Neural progenitor cell (in vitro differentiated cells): ENCODE measurements around the gene RRN3.
"Not testable (repeated sequence)": the region's sequence is repeated elsewhere in the genome, so short reads cannot be mapped to it uniquely, and the experiment has no call there.

Source experiments
- CTCF ChIP-seq: fragments of 200-600 bp; sonication (generic); IDR thresholded peaks from 2 replicates; pipeline ENCODE4 v1.5.1; 2017; ENCODE audit warnings: antibody characterized with exemption, mild to moderate bottlenecking
- EZH2 ChIP-seq: fragments of 200-600 bp; sonication (generic); IDR thresholded peaks from 2 replicates; pipeline ENCODE4 v1.6.1; 2017; ENCODE audit warnings: antibody characterized with exemption, mild to moderate bottlenecking, moderate library complexity

- TF ChIP-seq CTCF, EZH2: not testable (repeated sequence)
Measured at GRCh38 chr16:15025234-15025951, 68.7 kb downstream of the RRN3 start.
